22Rv1 (cell line): ENCODE results near the gene LRRC49.

Source experiments
- CTCF ChIP-seq: fragments of 450-650 bp; IDR thresholded peaks from 2 replicates; pipeline ENCODE4 v1.5.1; 2017; ENCODE audit warnings: mild to moderate bottlenecking
- ZFX ChIP-seq: fragments of 450-650 bp; IDR thresholded peaks from 2 replicates; pipeline ENCODE4 v1.6.1; 2017; ENCODE audit warnings: antibody characterized with exemption, borderline replicate concordance

- TF ChIP-seq CTCF (no peak), ZFX (no peak)
These were observed 28.5 kb downstream of the LRRC49 start for GRCh38 chr15:70920981-70921696.
